ENCODE data around the gene NUPR2.
"Not testable (repeated sequence)": the region's sequence is repeated elsewhere in the genome, so short reads cannot be mapped to it uniquely, and the experiment has no call there.

The NUPR2 gene

GRCh38 chr7:56092789-56093531, 23.3 kb downstream of the NUPR2 start, which contains the start of gene PHKG1:
Gene PHKG1 (minus strand): TSS chr7:56092952. CDS start chr7:56088941, 4,011 bp downstream.
- no peaks in the 10 kb centered on the region for H3K9me3 ChIP-seq (ENCODE audit: control insufficient read depth, low read length)
- peak; percentile 29 for DNase-seq
- peak within 1 kb of the TSS in 1 of 2 experiments; percentile 68 for H3K14ac ChIP-seq (ENCODE audit: low read length in 2 of 2)
- H3K4ac ChIP-seq (ENCODE audit: low read depth in 1 of 2, low read length in 2 of 2), result no peak within 1 kb of the TSS
- no peak within 1 kb of the TSS for H2AK5ac ChIP-seq (ENCODE audit: low read length, severe bottlenecking)
- H4K91ac ChIP-seq (ENCODE audit: low read length), result no peak within 1 kb of the TSS
- H2BK5ac ChIP-seq (ENCODE audit: low read depth, low read length, poor library complexity, severe bottlenecking), result no peak within 1 kb of the TSS
- H3K23ac ChIP-seq (ENCODE audit: low read length in 2 of 2), result no peak within 1 kb of the TSS
- no peak within 1 kb of the TSS for H3K4me2 ChIP-seq (ENCODE audit: low read length, poor library complexity, severe bottlenecking)
- no peak within 1 kb of the TSS for H2AFZ ChIP-seq (ENCODE audit: low read depth, low read length)
- no peak within 1 kb of the TSS for H2BK15ac ChIP-seq (ENCODE audit: low read depth, poor library complexity, severe bottlenecking)
- no peak within 1 kb of the TSS for H3K27ac ChIP-seq (ENCODE audit: low read length, poor library complexity, severe bottlenecking)
- no peak within 1 kb of the TSS for H2BK12ac ChIP-seq (ENCODE audit: low read length in 2 of 2)
- H3K4me1 ChIP-seq (ENCODE audit: control insufficient read depth, insufficient read depth, low read depth, low read length), result peaks cover 2% of the 10 kb centered on the region
- H3K18ac ChIP-seq (ENCODE audit: low read depth in 1 of 2, low read length in 2 of 2), result no peak within 1 kb of the TSS
- H3K36me3 ChIP-seq (ENCODE audit: control insufficient read depth in 1 of 2, insufficient read depth in 2 of 2, low read depth in 1 of 2, low read length in 2 of 2), result peaks cover 10 to 17% of the 10 kb centered on the region in 2 experiments
- no peak within 1 kb of the TSS for H2BK120ac ChIP-seq (ENCODE audit: low read depth, low read length)
- no peak within 1 kb of the TSS for H4K8ac ChIP-seq (ENCODE audit: low read length)
- no peaks in the 10 kb centered on the region for H3K27me3 ChIP-seq (ENCODE audit: control insufficient read depth in 1 of 2, insufficient read depth in 1 of 2, low read length in 2 of 2)
- 72% methylated on average over 19 of the region's 19 CpGs for WGBS
- H3K79me1 ChIP-seq (replicated peaks; ENCODE audit: low read length, poor library complexity, severe bottlenecking), result peaks cover 1% of the 10 kb centered on the region
- peak within 1 kb of the TSS in 1 of 2 experiments; percentile 78 for H3K4me3 ChIP-seq (ENCODE audit: insufficient read depth in 1 of 2, low read depth in 1 of 2, low read length in 2 of 2)
- peak within 1 kb of the TSS; percentile 83 for H3K9ac ChIP-seq (ENCODE audit: low read length)

- H3K79me1 ChIP-seq (replicated peaks; ENCODE audit: low read length, poor library complexity, severe bottlenecking); DNase-seq; H3K27me3 ChIP-seq (ENCODE audit: control insufficient read depth in 1 of 2, insufficient read depth in 1 of 2, low read length in 2 of 2); H3K4ac ChIP-seq (ENCODE audit: low read depth in 1 of 2, low read length in 2 of 2); H3K4me1 ChIP-seq (ENCODE audit: control insufficient read depth, insufficient read depth, low read depth, low read length); H3K9me3 ChIP-seq (ENCODE audit: control insufficient read depth, low read length); H2AK5ac ChIP-seq (ENCODE audit: low read length, severe bottlenecking); H3K27ac ChIP-seq (ENCODE audit: low read length, poor library complexity, severe bottlenecking); H3K4me2 ChIP-seq (ENCODE audit: low read length, poor library complexity, severe bottlenecking); H2BK5ac ChIP-seq (ENCODE audit: low read depth, low read length, poor library complexity, severe bottlenecking); H2BK120ac ChIP-seq (ENCODE audit: low read depth, low read length); H2BK15ac ChIP-seq (ENCODE audit: low read depth, poor library complexity, severe bottlenecking); H4K91ac ChIP-seq (ENCODE audit: low read length); H3K18ac ChIP-seq (ENCODE audit: low read depth in 1 of 2, low read length in 2 of 2); H3K23ac ChIP-seq (ENCODE audit: low read length in 2 of 2); H2BK12ac ChIP-seq (ENCODE audit: low read length in 2 of 2); H4K8ac ChIP-seq (ENCODE audit: low read length); H3K14ac ChIP-seq (ENCODE audit: low read length in 2 of 2); H2AFZ ChIP-seq (ENCODE audit: low read depth, low read length): not testable (repeated sequence)
- Histone ChIP-seq H3K36me3 (ENCODE audit: control insufficient read depth in 1 of 2, insufficient read depth in 2 of 2, low read depth in 1 of 2, low read length in 2 of 2) (peaks cover 12 to 22% of the 10 kb centered on the region in 2 experiments), H3K9ac (ENCODE audit: low read length) (peak overlapping the region; percentile 83), H3K4me3 (ENCODE audit: insufficient read depth in 1 of 2, low read depth in 1 of 2, low read length in 2 of 2) (peak overlapping the region in 1 of 2 experiments; percentile 78)
- 100% methylated on average over 4 of the region's 6 CpGs for WGBS
These were observed 23.8 kb downstream of the NUPR2 start for GRCh38 chr7:56092388-56092787.

- Histone ChIP-seq H2BK120ac (ENCODE audit: low read depth, low read length) (no peak overlapping the region), H4K8ac (ENCODE audit: low read length) (no peak overlapping the region), H2AFZ (ENCODE audit: low read depth, low read length) (no peak overlapping the region), H2AK5ac (ENCODE audit: low read length, severe bottlenecking) (no peak overlapping the region), H2BK15ac (ENCODE audit: low read depth, poor library complexity, severe bottlenecking) (no peak overlapping the region), H3K18ac (ENCODE audit: low read depth in 1 of 2, low read length in 2 of 2) (no peak overlapping the region), H3K9me3 (ENCODE audit: control insufficient read depth, low read length) (no peaks in the 10 kb centered on the region), H3K4me2 (ENCODE audit: low read length, poor library complexity, severe bottlenecking) (no peak overlapping the region), H3K27ac (ENCODE audit: low read length, poor library complexity, severe bottlenecking) (no peak overlapping the region), H3K4me3 (ENCODE audit: insufficient read depth in 1 of 2, low read depth in 1 of 2, low read length in 2 of 2) (peak overlapping the region in 1 of 2 experiments; percentile 78), H4K91ac (ENCODE audit: low read length) (no peak overlapping the region), H3K14ac (ENCODE audit: low read length in 2 of 2) (peak overlapping the region in 1 of 2 experiments; percentile 68), H2BK5ac (ENCODE audit: low read depth, low read length, poor library complexity, severe bottlenecking) (no peak overlapping the region), H3K27me3 (ENCODE audit: control insufficient read depth in 1 of 2, insufficient read depth in 1 of 2, low read length in 2 of 2) (no peaks in the 10 kb centered on the region), H3K79me1 (replicated peaks; ENCODE audit: low read length, poor library complexity, severe bottlenecking) (peaks cover 1% of the 10 kb centered on the region), H3K4me1 (ENCODE audit: control insufficient read depth, insufficient read depth, low read depth, low read length) (peaks cover 6% of the 10 kb centered on the region), H2BK12ac (ENCODE audit: low read length in 2 of 2) (no peak overlapping the region), H3K23ac (ENCODE audit: low read length in 2 of 2) (no peak overlapping the region), H3K4ac (ENCODE audit: low read depth in 1 of 2, low read length in 2 of 2) (peak overlapping the region in 1 of 2 experiments; percentile 64), H3K9ac (ENCODE audit: low read length) (peak overlapping the region; percentile 83), H3K36me3 (ENCODE audit: control insufficient read depth in 1 of 2, insufficient read depth in 2 of 2, low read depth in 1 of 2, low read length in 2 of 2) (peaks cover 18 to 28% of the 10 kb centered on the region in 2 experiments)
- DNase-seq, result no peak
- WGBS, result 96% methylated on average over 3 of the region's 3 CpGs
These were observed 24.6 kb downstream of the NUPR2 start for GRCh38 chr7:56091591-56091990.

GRCh38 chr7:56087445-56087844, 28.8 kb downstream of the NUPR2 start:
- peaks cover 3% of the 10 kb centered on the region for H3K4me1 ChIP-seq (ENCODE audit: control insufficient read depth, insufficient read depth, low read depth, low read length)
- no peak overlapping the region for H4K8ac ChIP-seq (ENCODE audit: low read length)
- H2BK5ac ChIP-seq (ENCODE audit: low read depth, low read length, poor library complexity, severe bottlenecking), result no peak overlapping the region
- no peak overlapping the region for H2AK5ac ChIP-seq (ENCODE audit: low read length, severe bottlenecking)
- H3K79me1 ChIP-seq (replicated peaks; ENCODE audit: low read length, poor library complexity, severe bottlenecking), result peaks cover 1% of the 10 kb centered on the region
- no peak overlapping the region for H3K4me3 ChIP-seq (ENCODE audit: insufficient read depth in 1 of 2, low read depth in 1 of 2, low read length in 2 of 2)
- no peak overlapping the region for H3K23ac ChIP-seq (ENCODE audit: low read length in 2 of 2)
- no peak overlapping the region for H3K4ac ChIP-seq (ENCODE audit: low read depth in 1 of 2, low read length in 2 of 2)
- no peak overlapping the region for H2AFZ ChIP-seq (ENCODE audit: low read depth, low read length)
- 96% methylated on average over 16 of the region's 16 CpGs for WGBS
- no peak overlapping the region for H2BK120ac ChIP-seq (ENCODE audit: low read depth, low read length)
- H3K4me2 ChIP-seq (ENCODE audit: low read length, poor library complexity, severe bottlenecking), result no peak overlapping the region
- peaks cover 36 to 57% of the 10 kb centered on the region in 2 experiments for H3K36me3 ChIP-seq (ENCODE audit: control insufficient read depth in 1 of 2, insufficient read depth in 2 of 2, low read depth in 1 of 2, low read length in 2 of 2)
- no peaks in the 10 kb centered on the region for H3K9me3 ChIP-seq (ENCODE audit: control insufficient read depth, low read length)
- DNase-seq, result no peak
- H3K27ac ChIP-seq (ENCODE audit: low read length, poor library complexity, severe bottlenecking), result no peak overlapping the region
- H3K27me3 ChIP-seq (ENCODE audit: control insufficient read depth in 1 of 2, insufficient read depth in 1 of 2, low read length in 2 of 2), result no peaks in the 10 kb centered on the region
- H3K14ac ChIP-seq (ENCODE audit: low read length in 2 of 2), result no peak overlapping the region
- H2BK15ac ChIP-seq (ENCODE audit: low read depth, poor library complexity, severe bottlenecking), result no peak overlapping the region
- H3K18ac ChIP-seq (ENCODE audit: low read depth in 1 of 2, low read length in 2 of 2), result no peak overlapping the region
- no peak overlapping the region for H4K91ac ChIP-seq (ENCODE audit: low read length)
- H3K9ac ChIP-seq (ENCODE audit: low read length), result no peak overlapping the region
- no peak overlapping the region for H2BK12ac ChIP-seq (ENCODE audit: low read length in 2 of 2)

Measured in mesenchymal stem cell (in vitro differentiated cells and primary cell).